ENCODE measurements around the gene WNT7A.

GRCh38 chr3:13828501-13829265, 51.2 kb downstream of the WNT7A start:
- TF ChIP-seq POLR2A (IDR thresholded peaks at IDR 0.05; ENCODE audit: low read depth, low read length) (no peak), TAF1 (IDR thresholded peaks at IDR 0.05; ENCODE audit: low read depth, low read length) (no peak), POLR2AphosphoS5 (IDR thresholded peaks at IDR 0.05; ENCODE audit: low read depth, low read length) (no peak), POU2F2 (IDR thresholded peaks at IDR 0.05; ENCODE audit: low read depth, low read length) (no peak)
